Activated CD4-positive, alpha-beta memory T cell treated with anti-CD3 and anti-CD28 coated beads, Interleukin-2, amount 10 ng/mL, durations not matched to agents 7 days and 5 days (primary cell): ENCODE data around the gene DUSP7. TPM values are rescaled to one million over a fixed set of nuclear protein-coding genes. Genes with fewer than 3 reads are reported as not detected.

Experiments
- CTCF ChIA-PET: fragments of 350-600 bp; sonication (Branson Sonifier 250); formaldehyde crosslinking; loops from one replicate; lab custom pipeline; 2021; ENCODE audit warnings: antibody characterized with exemption, inconsistent platforms; lab: Charles Lee
- POLR2A ChIA-PET: fragments of 350-600 bp; sonication (Branson Sonifier 250); formaldehyde crosslinking; loops from one replicate; lab custom pipeline; 2021; ENCODE audit warnings: antibody characterized with exemption; lab: Charles Lee
- DNase-seq: peaks from one replicate; pipeline ENCODE4 v3.0.0-alpha.2; 2020
- H3K27ac Mint-ChIP-seq: one replicate; pipeline ENCODE4 v1.8.0; 2021; ENCODE audit warnings: mild to moderate bottlenecking, mixed read lengths
- H3K27me3 Mint-ChIP-seq: one replicate; pipeline ENCODE4 v1.8.0; 2021; ENCODE audit warnings: mixed read lengths
- H3K36me3 Mint-ChIP-seq: one replicate; pipeline ENCODE4 v1.8.0; 2021; ENCODE audit warnings: low read depth, mixed read lengths
- H3K4me1 Mint-ChIP-seq: one replicate; pipeline ENCODE4 v1.8.0; 2021; ENCODE audit warnings: mixed read lengths
- H3K4me3 Mint-ChIP-seq: one replicate; pipeline ENCODE4 v1.8.0; 2021; ENCODE audit warnings: mild to moderate bottlenecking, mixed read lengths
- H3K9me3 Mint-ChIP-seq: one replicate; pipeline ENCODE4 v1.8.0; 2021; ENCODE audit warnings: mixed read lengths
- total RNA-seq, 2 experiments: library from RNA; stranded (reverse); gene quantifications; one replicate each; pipeline ENCODE4 v1.2.3, GENCODE V29; 2021

Gene DUSP7
- total RNA-seq, 2 experiments from 2014 or later, result 40.1 to 40.9 TPM

DNA sequence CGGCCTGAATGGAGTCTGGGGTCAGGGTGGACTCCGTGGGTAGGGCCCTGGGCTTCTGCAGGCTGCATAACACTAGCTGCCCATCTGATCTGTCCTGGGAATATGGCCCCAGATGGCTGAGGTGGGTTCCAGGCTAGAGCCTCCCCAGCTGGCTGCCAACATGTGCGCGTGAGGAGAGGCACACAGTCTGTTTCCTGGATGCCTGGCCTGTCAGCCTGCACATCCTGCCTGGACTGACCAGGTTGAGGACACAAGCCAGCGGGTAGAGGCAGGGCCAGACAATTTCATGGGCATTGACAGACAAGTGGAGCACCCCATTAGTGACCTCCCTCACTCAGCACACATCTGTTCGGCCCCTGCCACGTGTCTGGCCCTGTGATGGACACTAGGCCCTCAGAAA lies 30.9 kb downstream of the DUSP7 start:
- Mint-ChIP-seq H3K27ac (no peak overlapping the region), H3K27me3 (no peaks in the 10 kb centered on the region), H3K4me3 (no peak overlapping the region), H3K9me3 (no peaks in the 10 kb centered on the region), H3K36me3 (no peaks in the 10 kb centered on the region), H3K4me1 (no peaks in the 10 kb centered on the region)
- POLR2A ChIA-PET, result no interaction called here
- CTCF ChIA-PET, result interaction anchor here (0.6 kb wide), 1 partner anchor 542 kb away, joined by 3 read pairs; no protein-coding TSS in a partner anchor
- no peak for DNase-seq

DNA sequence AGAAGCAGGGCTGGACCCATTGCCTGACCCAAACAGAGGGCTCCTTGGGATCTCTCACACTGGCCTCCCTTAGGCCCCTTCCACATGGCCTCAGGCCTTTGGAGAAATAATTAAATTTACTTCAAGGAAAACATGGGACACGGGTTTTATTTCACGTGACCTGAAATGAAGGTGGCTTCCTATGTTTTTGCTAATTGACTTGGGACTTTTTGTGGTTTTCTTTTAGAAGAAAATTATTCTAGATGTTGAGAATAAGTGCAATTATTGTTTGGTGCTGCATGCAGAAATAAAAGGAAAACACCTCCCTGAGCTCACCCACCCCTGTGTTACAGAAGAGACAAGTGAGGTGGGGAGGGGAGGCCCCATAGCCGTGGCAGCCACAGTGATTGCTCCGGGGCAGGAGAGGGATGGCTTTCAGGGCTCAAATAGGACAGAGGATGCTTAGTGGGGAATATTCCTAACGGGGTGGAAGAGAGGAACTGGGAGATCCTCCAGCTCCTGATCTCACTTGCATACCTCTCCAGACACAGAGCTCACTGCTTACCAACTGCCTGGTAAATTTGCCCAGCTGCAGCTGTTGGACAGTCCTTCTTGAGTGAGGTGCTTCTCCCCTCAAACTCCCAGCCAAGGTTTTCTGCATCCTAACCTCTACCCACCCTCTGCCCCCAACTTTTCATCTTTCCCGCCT lies 31.5 kb downstream of the DUSP7 start:
- POLR2A ChIA-PET, result no interaction called here
- no peaks in the 10 kb centered on the region for H3K9me3 Mint-ChIP-seq
- no peaks in the 10 kb centered on the region for H3K4me1 Mint-ChIP-seq
- no peaks in the 10 kb centered on the region for H3K36me3 Mint-ChIP-seq
- no peak for DNase-seq
- CTCF ChIA-PET, result interaction anchor here (0.6 kb wide), 1 partner anchor 543 kb away, joined by 3 read pairs; no protein-coding TSS in a partner anchor
- H3K27ac Mint-ChIP-seq, result no peak overlapping the region
- H3K27me3 Mint-ChIP-seq, result no peaks in the 10 kb centered on the region
- H3K4me3 Mint-ChIP-seq, result no peak overlapping the region

DNA sequence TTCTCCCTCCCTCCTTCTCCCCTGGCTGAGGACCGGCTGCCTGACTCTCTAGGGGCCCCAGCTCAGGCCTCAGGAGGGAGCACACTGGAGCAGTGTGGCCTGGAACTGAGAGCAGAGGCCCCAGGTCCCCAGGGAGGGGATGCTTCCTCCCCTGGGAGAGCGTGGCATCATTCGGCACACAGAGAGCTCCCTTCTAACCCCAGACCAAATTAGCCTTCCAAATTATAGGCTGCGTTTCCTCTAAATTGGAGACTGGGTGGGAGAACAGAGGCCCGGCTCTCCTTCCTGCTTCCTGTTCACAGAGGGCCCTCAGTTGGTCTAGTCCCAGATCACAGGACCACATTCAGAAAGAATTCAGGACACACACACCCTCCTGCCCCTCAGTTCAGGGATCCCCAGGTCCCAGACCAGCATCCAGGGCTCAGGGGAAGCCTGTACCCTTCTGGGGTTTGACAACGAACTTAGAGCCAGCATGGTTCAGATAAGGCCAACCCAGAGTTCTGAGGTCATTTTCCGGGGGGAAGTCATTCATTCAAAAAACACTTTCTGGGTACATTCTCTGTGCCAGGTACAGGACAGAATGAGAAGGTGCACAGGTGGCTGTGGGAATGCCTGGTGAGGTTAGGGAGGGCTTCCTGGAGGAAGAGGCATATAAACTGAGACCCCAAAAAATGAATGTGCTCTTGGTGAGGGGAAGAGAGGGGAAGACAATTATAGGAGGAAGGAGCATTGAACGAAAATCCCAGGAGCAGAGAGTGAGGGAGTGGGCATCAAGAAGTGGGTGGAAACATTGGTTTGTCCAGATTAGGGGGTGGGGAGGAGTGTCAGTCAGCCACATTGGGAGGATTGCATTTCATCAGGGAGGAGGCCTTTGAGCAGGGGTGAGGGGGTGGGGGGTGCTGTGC lies 32.3 kb downstream of the DUSP7 start:
- no peaks in the 10 kb centered on the region for H3K4me1 Mint-ChIP-seq
- CTCF ChIA-PET, result no interaction called here
- H3K4me3 Mint-ChIP-seq, result no peak overlapping the region
- H3K36me3 Mint-ChIP-seq, result no peaks in the 10 kb centered on the region
- POLR2A ChIA-PET, result no interaction called here
- no peak for DNase-seq
- H3K27me3 Mint-ChIP-seq, result no peaks in the 10 kb centered on the region
- H3K27ac Mint-ChIP-seq, result no peak overlapping the region
- no peaks in the 10 kb centered on the region for H3K9me3 Mint-ChIP-seq

DNA sequence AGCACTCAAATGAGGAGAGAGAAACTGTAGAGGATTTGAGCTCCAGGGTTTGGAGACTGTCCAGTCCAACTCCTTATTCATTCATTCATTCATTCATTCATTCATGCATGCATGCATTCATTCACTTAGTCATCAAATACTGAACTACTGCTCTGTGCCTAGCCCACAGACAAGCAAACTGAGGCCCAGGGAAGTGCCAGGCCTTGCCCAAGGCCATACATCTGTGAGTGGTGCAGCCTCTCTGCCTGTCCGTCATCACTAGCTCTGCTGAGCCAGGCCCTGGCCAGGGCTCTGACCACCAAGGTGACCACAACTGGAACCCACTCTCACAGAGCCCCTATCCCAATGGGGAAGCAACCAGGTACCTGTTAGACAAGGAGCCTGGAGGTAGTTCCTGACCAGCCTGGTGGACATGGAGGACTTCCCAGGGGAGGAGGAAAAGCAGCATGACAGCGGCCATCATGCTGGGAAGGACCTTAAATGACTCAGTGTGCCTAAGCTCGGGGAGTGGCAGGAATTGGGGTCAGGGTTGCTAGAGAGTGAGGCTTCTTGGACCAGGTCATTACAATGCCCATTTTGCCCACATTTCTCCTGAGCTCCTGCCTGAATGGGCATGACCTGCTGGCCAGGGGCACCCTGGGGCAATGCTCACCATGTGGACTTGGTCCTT lies 33.1 kb downstream of the DUSP7 start:
- POLR2A ChIA-PET, result no interaction called here
- H3K4me1 Mint-ChIP-seq, result no peaks in the 10 kb centered on the region
- no peak overlapping the region for H3K27ac Mint-ChIP-seq
- CTCF ChIA-PET, result no interaction called here
- no peaks in the 10 kb centered on the region for H3K36me3 Mint-ChIP-seq
- H3K27me3 Mint-ChIP-seq, result no peaks in the 10 kb centered on the region
- no peaks in the 10 kb centered on the region for H3K9me3 Mint-ChIP-seq
- no peak for DNase-seq
- no peak overlapping the region for H3K4me3 Mint-ChIP-seq

DNA sequence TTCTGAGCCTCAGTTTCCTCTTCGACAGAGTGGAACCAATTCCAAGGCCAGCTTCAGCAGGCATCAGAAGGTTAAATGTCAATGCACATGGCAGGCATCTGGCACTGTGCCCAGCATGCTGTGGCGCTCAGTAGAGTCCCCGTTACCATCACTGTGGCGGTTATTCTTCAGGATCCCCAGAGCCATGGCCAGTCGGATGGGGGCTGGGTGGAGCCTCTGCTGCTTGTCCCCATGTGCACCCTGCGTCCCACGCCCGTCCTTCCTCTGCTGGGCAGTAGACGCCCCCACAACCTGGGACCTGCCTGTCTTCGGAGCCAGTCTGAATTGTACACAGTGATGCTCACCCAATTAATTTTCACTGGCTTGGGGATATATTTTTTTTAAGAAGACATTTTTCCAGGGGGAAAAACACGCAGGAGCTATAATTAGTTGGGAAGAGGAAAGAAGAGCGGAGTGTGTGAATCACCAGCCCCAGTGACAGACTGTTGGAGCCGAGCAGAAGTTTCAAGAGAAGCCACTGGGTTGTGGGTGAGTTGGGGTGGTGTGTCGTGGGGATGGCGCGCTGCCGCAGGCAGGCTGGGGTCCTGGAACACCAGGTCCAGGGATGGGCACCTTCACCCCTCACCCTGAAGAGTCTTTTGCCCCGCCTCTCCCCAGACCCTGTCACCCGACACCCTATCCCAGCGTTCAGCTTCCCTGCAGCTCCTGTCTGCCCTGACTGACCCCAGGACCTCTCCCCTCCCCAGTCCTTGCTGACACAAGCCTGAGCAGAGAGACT lies 33.9 kb downstream of the DUSP7 start:
- POLR2A ChIA-PET, result interaction anchor here (0.9 kb wide), 1 partner anchor 81 kb away, joined by 3 read pairs; the partner anchor contains the start of gene RRP9
- CTCF ChIA-PET, result no interaction called here

DNA sequence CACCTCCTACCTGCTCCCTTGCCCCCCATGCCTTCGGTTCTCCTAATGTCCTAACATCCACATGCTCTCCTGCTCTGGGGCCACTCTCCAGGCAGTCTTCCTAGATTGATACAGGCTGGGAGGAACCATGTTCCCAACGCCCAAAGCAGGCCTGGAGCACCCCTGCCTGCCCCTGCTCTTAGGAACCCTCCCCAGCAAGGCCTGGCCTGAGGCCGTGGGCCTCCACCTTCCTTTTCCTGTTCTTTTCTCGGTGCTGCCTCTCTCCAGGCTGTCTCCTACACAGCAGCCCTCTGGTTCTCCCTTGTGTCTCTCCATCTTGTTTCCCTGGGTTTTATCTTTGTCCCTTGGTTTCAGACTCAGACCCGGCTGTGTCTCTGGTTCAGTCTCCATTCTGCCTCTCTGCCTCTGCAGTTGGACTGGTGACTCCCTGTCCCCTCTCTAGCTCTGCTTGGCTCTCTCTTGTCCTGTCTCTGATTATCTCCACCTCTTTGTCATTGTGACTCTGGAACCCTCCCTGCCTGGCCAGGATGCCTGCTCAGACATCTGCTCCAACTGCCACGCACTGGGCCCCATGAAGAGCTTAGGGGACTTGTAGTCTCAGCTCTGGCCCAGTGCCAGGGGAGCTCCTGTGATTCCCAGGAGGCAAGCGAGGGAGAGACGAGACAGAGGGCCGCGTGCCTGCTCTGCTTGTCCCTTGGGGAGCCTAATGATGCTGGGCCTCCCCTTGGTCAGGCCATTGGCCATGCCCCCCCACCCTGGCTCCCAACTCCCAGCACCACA lies 34.7 kb downstream of the DUSP7 start:
- POLR2A ChIA-PET, result interaction anchor here (0.9 to 1.2 kb wide), 2 partner anchors 36 to 80 kb away, joined by 3 to 4 read pairs; partner anchors contain the start of gene RRP9
- no peak for DNase-seq
- Mint-ChIP-seq H3K27ac (no peak overlapping the region), H3K27me3 (no peaks in the 10 kb centered on the region), H3K36me3 (no peaks in the 10 kb centered on the region), H3K4me3 (no peak overlapping the region), H3K9me3 (no peaks in the 10 kb centered on the region), H3K4me1 (no peaks in the 10 kb centered on the region)
- CTCF ChIA-PET, result interaction anchor here (0.7 kb wide), 1 partner anchor 197 kb away, joined by 4 read pairs; no protein-coding TSS in a partner anchor

More for the DNA sequence above, 33.9 kb downstream of the DUSP7 start:
- H3K9me3 Mint-ChIP-seq, result no peaks in the 10 kb centered on the region
- H3K36me3 Mint-ChIP-seq, result no peaks in the 10 kb centered on the region
- no peaks in the 10 kb centered on the region for H3K4me1 Mint-ChIP-seq
- no peaks in the 10 kb centered on the region for H3K27me3 Mint-ChIP-seq
- no peak overlapping the region for H3K4me3 Mint-ChIP-seq
- no peak for DNase-seq
- no peak overlapping the region for H3K27ac Mint-ChIP-seq

DNA sequence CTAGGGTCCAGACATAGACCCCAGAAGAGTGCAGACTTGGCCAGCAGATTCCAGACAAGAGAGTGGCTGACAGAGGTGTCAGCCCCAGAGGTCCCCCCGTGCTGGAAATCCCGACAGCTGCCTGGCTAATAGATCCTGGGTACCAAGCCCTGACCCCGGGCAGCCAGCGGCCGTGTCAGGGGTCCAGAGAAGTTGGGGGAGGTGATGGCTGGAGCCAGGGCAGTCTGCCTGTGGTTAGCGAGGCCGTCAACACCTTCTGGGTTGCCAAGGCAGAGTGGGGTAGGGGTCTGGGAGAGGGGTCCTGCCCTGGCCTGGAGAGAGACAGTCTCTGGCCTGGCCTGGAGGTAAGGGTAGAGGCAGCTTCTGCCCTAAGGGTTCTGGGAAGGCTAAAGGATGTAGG lies 35.6 kb downstream of the DUSP7 start:
- ChIA-PET POLR2A (interaction anchor here (1.2 kb wide), 1 partner anchor 36 kb away, joined by 4 read pairs; no protein-coding TSS in a partner anchor), CTCF (no interaction called here)
- no peaks in the 10 kb centered on the region for H3K9me3 Mint-ChIP-seq
- H3K4me3 Mint-ChIP-seq, result no peak overlapping the region
- no peak for DNase-seq
- H3K4me1 Mint-ChIP-seq, result no peaks in the 10 kb centered on the region
- no peaks in the 10 kb centered on the region for H3K36me3 Mint-ChIP-seq
- no peaks in the 10 kb centered on the region for H3K27me3 Mint-ChIP-seq
- no peak overlapping the region for H3K27ac Mint-ChIP-seq

DNA sequence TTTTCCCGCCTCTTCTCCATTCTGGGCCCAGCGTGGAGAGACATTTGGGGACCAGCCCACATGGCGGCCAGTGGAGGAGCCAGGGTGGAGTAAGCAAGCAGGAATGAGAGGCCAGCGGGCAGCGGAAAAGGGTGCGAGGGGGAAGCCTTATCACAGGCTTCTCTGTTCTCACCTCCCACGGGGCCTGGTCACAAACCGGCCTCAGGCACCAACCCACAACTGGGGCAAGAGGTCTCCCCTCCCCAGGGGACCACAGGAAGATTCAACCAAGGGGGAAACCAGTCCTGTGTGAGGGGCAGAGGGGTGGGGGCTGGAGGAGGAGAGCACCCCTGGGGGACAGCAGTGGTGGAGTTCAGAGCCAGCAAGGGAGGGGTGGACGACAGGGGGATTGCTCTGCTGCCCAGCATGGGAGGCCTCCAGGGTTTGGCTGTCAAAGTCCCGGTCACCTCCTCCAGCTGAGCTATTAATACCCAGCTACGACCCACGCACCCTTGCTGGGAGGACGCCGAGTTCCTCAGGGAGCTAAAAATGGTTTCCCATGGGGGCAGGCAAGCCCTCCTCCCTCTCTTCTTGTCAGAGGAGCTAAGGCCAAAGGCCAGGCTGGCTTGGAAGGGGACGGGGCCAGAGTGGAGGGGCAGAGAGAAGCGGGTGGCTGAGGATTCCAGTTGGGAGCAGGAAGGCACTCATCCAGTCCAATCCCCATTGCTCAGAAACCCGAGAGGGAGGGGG lies 36.9 kb downstream of the DUSP7 start:
- no peak overlapping the region for H3K27ac Mint-ChIP-seq
- no peaks in the 10 kb centered on the region for H3K9me3 Mint-ChIP-seq
- H3K27me3 Mint-ChIP-seq, result no peaks in the 10 kb centered on the region
- H3K4me1 Mint-ChIP-seq, result no peaks in the 10 kb centered on the region
- no peak for DNase-seq
- H3K36me3 Mint-ChIP-seq, result no peaks in the 10 kb centered on the region
- CTCF ChIA-PET, result interaction anchor here (0.5 kb wide), 1 partner anchor 1079 kb away, joined by 4 read pairs; no protein-coding TSS in a partner anchor
- POLR2A ChIA-PET, result no interaction called here
- H3K4me3 Mint-ChIP-seq, result no peak overlapping the region

DNA sequence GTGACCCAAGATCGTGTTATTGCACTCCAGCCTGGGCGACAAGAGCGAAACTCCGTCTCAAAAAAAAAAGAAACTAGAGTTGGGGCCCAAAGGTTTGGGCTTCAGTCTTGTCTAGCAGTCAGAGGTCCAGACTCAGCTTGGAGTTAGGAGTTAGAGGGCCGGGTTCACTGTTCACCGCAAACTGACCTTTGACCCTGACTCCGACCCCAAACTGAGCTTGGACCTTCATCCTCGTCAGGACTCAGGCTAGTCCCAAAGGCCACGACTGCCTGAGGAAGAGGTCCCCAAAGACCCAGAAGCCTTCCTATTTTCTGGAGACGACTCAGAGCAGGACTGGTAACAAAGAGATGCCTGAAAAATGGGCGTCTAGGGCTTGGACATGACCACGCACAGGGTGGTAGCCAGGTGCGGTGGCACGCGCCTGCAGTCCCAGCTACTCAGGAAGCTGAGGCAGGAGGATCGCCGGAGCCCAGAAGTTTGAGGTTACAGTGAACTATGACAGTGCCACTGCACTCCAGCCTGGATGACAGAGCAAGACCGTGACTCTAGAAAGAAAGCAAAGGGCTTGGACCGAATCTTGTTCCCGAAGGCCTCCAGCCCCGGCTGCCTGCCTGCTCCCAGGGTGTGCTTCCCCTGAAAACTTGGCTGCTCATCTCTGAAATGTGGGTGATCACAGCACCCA lies 37.9 kb downstream of the DUSP7 start:
- CTCF ChIA-PET, result no interaction called here
- Mint-ChIP-seq H3K36me3 (no peaks in the 10 kb centered on the region), H3K4me3 (no peak overlapping the region)

DNA sequence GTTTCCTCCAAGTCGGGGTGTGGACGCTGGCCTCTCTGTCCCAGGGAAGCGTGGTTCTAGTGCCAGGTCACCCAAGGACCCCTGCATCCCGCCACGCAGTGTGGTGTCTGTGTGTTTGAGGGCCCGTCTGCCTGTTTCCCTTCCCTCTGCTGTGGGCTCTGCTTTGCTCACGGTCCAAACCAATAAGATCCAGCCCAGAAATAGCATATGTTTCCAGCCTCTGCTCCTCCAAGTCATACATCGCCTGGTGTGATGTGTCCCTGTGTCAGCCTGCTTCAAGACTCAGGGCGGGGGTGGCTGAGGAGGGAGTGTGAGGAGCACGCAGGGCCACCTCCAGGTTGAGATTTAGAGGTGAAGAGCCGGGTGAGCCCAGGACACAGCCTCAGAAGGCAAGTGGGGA lies 38.8 kb downstream of the DUSP7 start:
- Mint-ChIP-seq H3K27me3 (no peaks in the 10 kb centered on the region), H3K36me3 (no peaks in the 10 kb centered on the region), H3K9me3 (no peaks in the 10 kb centered on the region), H3K4me3 (no peak overlapping the region), H3K4me1 (no peaks in the 10 kb centered on the region), H3K27ac (no peak overlapping the region)
- CTCF ChIA-PET, result no interaction called here
- no peak for DNase-seq
- POLR2A ChIA-PET, result no interaction called here

More for the DNA sequence above, 37.9 kb downstream of the DUSP7 start:
- Mint-ChIP-seq H3K9me3 (no peaks in the 10 kb centered on the region), H3K27ac (no peak overlapping the region), H3K4me1 (no peaks in the 10 kb centered on the region), H3K27me3 (no peaks in the 10 kb centered on the region)
- DNase-seq, result no peak
- POLR2A ChIA-PET, result no interaction called here
